Measurements from ENCODE around the gene OSGIN1.

DNA sequence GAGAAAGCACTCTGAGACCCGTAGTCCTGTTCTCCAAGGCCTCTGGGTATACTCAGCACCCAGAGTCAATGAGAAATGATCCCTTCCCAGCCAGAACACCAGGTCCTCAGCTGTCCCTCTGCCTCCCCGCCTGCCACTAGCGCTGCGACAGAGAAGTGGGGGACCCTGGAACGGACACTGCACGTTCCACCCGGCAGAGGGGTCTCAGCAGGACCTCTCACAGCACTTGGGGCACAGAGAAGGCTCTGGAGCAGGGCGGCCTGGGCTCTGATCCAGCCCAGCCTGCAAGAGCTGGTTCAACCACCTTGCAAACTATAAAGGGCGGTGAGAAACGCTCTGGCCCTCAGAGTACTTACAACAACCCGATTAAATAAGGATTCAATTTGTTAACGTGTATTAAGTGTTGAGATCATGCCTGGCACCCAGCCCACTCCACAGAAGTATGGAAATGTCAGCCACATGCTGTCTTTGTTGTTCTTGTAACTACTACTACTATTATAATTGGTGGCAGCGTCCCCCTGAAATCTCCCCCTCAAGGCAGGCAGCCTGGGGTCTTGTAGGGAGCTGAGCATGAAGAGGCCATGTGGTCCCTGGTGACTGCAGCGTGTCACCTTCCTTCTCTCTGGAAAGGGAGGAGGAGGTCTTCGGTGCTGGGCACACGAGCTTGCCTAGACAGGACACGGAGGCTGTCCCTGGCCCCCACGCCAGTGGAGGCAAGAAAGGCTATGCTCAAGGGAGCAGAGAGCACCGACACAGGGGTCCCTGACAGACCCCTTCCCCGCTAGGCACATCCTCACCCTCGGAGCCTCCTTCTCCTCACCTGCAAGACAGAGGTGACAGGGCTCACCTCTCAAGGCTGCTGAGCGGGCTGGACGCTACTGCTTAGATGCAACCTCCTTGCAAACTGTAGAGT, 2.4 kb downstream of the OSGIN1 start:
- TF ChIP-seq CTCF (IDR thresholded peaks at IDR 0.05) (no peak), POLR2A (IDR thresholded peaks at IDR 0.05) (no peak), EP300 (IDR thresholded peaks at IDR 0.05) (no peak)

All from tibial nerve (tissue), 4 donors.